Adrenal gland (tissue), 12 donors: ENCODE results near the gene AGPAT2. TPM values are rescaled to one million over a fixed set of nuclear protein-coding genes. Genes with fewer than 3 reads are reported as not detected.

Source experiments
- DNase-seq, 7 donors: peaks; one replicate each; pipeline ENCODE4 v3.0.0-alpha.2; 2019 to 2020
- H3K27ac ChIP-seq, 5 donors: fragments of 200-600 bp; sonication (generic) in 4 of 5; 1 replicate in 3 of 5; 2 replicates in 2 of 5; pipeline versions ENCODE4 v1.5.1 to v1.8.0; 2016 to 2020; ENCODE audit warnings: mild to moderate bottlenecking in 1 of 5
- H3K27me3 ChIP-seq: fragments of 200-600 bp; 2 replicates; pipeline ENCODE4 v1.8.0; 2021
- H3K36me3 ChIP-seq, 2 donors: fragments of 200-600 bp; replicated peaks in 1 of 2; 1 replicate in 1 of 2; 2 replicates in 1 of 2; pipeline versions ENCODE4 v1.5.1 to v1.8.0; 2018 to 2022
- H3K4me1 ChIP-seq, 2 donors: fragments of 200-600 bp; replicated peaks in 1 of 2; 1 replicate in 1 of 2; 2 replicates in 1 of 2; pipeline versions ENCODE4 v1.5.1 to v1.8.0; 2018 to 2021
- H3K4me3 ChIP-seq, 4 donors: fragments of 200-600 bp; sonication (generic) in 3 of 4; one replicate each; pipeline ENCODE4 v1.5.1; 2016 to 2018
- H3K9me3 ChIP-seq, 3 donors: fragments of 200-600 bp; sonication (generic) in 1 of 3; replicated peaks in 1 of 3; 1 replicate in 2 of 3; 2 replicates in 1 of 3; pipeline versions ENCODE4 v1.5.1 to v1.8.0; 2016 to 2021
- CTCF ChIP-seq, 6 experiments: fragments of 450-650 bp in 4 of 6; fragments of 200-600 bp in 2 of 6; sonication (generic) in 1 of 6; IDR thresholded peaks; 1 replicate in 5 of 6; 2 replicates in 1 of 6; pipeline versions ENCODE4 v1.5.1 to v1.8.0; 2016 to 2021; ENCODE audit warnings: antibody characterized with exemption in 6 of 6, mild to moderate bottlenecking in 2 of 6, moderate library complexity in 1 of 6
- POLR2A ChIP-seq, 2 donors: fragments of 450-650 bp; IDR thresholded peaks; one replicate each; pipeline ENCODE4 v1.6.1; 2017; ENCODE audit warnings: antibody characterized with exemption in 2 of 2, mild to moderate bottlenecking in 2 of 2, moderate library complexity in 1 of 2
- WGBS, 4 donors: extraction: QIAGEN DNeasy Blood & Tissue Kit in 2 of 4; methylation state at CpG; one replicate each; pipeline versions ENCODE4 v1.1.5 to v1.1.7; 2013 to 2017; 5-methylcytosine and 5-hydroxymethylcytosine counted together
- intact Hi-C, 2 donors: fragments of 100-400 bp; cut with DNase I; formaldehyde crosslinking; loops; one replicate each; pipeline versions ENCODE4 v1.14.1 to v1.15.0; 2022 to 2023
- polyA plus RNA-seq, 3 donors: library from polyadenylated mRNA; stranded (reverse); fragments of 200-250 nt in 2 of 3; fragments of 350-450 nt in 1 of 3; fragmentation: Illumina TruSeq in 1 of 3; extraction: RNeasy Lipid Tissue Mini Kit (QIAGEN cat#74804) in 1 of 3; gene quantifications; one replicate each; pipeline ENCODE4 v1.2.3, GENCODE V29; 2013 to 2014
- total RNA-seq, 9 donors: library from RNA; depleted of rRNA in 4 of 9; stranded (reverse); fragments of >200 nt in 4 of 9; fragments of 120-200 nt in 1 of 9; fragmentation: NEBNext Ultra II Directional in 1 of 9; extraction: Animal tissue kit (Norgen Biotek cat#: 25700) in 1 of 9; gene quantifications; one replicate each; pipeline versions ENCODE4 v1.1.0 to v1.2.4, GENCODE V29; 2013 to 2023
- donor health status: healthy with polysubstance abuse.
- donor health status: Bipolar disorder and iron deficiency.
- donor health status: DM: yes; HTN: yes; CAD: no.
- donor health status: DM: no; HTN: no; CAD: no.
- donor health status: DM: no; HTN: no; CAD: no.
- donor health status: DM: yes; HTN: yes; CAD: no.

The AGPAT2 gene
- total and polyA plus RNA-seq, 12 donors: 6.4 to 274 (median 48.0) TPM

DNA sequence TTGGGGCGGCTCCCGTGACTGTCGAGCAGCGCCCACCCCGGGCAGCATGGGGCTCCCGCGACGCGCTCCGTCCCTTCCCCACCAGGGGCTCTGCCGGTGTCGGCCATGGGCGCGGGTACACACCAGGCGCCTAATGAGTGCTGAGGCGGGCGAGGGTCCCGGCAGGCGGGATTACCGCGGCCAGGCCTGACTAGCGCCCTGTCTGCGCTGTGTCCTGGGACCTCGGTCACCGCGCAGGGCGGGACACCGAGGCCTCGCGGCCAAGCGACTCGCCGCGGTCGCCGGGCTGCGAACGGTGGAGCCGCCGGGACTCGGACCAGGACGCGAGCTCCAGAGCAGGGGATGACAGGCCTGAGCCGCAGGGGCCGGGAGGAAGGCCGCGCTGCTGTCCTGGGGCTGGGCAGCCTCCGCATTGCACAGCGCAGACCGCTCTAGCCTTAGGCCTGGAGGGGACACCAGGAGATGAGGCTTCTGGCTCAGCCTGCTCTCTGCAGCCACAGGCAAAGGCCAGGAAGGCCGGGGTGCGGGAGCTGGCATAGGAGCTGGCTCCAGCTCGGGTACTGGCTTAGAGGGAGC, 41.4 kb upstream of the AGPAT2 start:
- TF ChIP-seq CTCF (IDR thresholded peaks at IDR 0.05) (no peak), POLR2A (IDR thresholded peaks at IDR 0.05) (no peak)
- Histone ChIP-seq H3K27ac (peak overlapping the region in 3 of 5 donors; percentile 20 to 47 (median 41)), H3K36me3 (peaks cover 0 to 27% of the 10 kb centered on the region in 2 donors), H3K9me3 (no peaks in the 10 kb centered on the region), H3K4me1 (peaks cover 21 to 29% of the 10 kb centered on the region in 2 donors), H3K27me3 (no peaks in the 10 kb centered on the region), H3K4me3 (peak overlapping the region in 3 of 4 donors; percentile 48 to 84 (median 73))
- intact Hi-C loops: no loop called here
- 3 to 8% (median 4%) methylated on average over 10 to 53 of the region's 53 CpGs; no CpG with 5 or more reads in 1 of the 4 donors for WGBS, 4 donors
- peak in 3 of 7 donors; percentile 42 to 46 (median 43) for DNase-seq

DNA sequence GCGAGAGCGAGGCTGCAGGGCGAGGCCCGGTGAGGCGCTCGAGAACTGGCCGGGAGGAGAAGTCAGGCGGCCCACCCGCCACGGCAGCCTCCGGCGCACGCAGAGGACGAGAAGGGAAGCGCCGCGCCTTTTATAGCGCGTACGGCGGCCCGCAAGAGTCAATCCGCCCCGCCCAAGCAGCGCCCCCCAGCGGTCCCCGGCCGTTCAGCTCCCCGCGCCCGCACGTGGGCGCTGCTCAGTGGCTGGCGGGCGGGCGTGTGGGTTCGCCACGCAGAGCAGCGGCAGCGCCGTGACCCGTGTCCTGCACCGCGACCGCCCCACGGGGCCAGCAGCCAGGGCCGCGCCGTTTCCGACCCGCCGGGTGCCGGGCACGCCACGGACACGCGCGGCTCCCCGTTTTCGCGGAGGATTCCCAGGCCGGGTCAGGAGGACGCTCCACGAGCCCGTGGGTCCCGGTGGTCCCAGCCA, 40.9 kb upstream of the AGPAT2 start:
- peak; percentile 48 to 99 (median 82) for TF ChIP-seq CTCF (IDR thresholded peaks at IDR 0.05)
- peak; percentile 98 to 99 for TF ChIP-seq POLR2A (IDR thresholded peaks at IDR 0.05)
- peak overlapping the region in 3 of 5 donors; percentile 38 to 62 (median 47) for H3K27ac ChIP-seq
- DNase-seq: peak; percentile 87 to 95 (median 91)
- no peaks in the 10 kb centered on the region for H3K27me3 ChIP-seq
- H3K4me1 ChIP-seq: peaks cover 21 to 29% of the 10 kb centered on the region in 2 donors
- intact Hi-C loops: no loop called here
- no peaks in the 10 kb centered on the region for H3K9me3 ChIP-seq
- peak overlapping the region; percentile 48 to 84 (median 64) for H3K4me3 ChIP-seq
- H3K36me3 ChIP-seq: peaks cover 0 to 32% of the 10 kb centered on the region in 2 donors
- WGBS, 4 donors: 0% methylated on average over 66 of the region's 66 CpGs; no CpG with 5 or more reads in 2 of the 4 donors

DNA sequence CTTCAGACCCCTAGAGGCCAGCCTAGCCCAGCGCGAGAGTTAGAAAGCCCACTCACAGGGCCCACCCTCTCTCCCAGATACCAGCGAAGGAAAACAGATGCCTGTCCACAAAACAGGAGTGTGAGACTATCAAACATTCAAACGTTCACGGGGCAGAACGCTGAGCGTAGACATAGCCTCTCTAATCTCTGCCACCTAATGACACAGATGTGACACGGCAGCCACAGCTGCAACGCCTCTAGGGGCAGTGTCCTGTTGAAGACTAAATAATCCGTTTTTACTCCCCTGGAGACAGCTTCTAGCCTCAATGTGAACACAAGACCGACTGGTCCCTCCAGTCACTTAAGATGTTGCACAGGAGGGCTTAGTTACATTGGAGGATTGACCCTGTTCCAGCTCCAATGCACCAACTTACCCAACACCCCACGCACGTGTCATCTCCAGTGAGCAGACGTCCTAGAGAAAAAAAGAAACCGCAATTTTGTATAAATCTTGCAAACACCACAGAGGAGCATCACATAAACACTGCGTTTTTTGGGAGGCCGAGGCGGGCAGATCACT, 39.5 kb upstream of the AGPAT2 start:
- WGBS, 4 donors: 33 to 40% (median 36%) methylated on average over 18 of the region's 18 CpGs
- Histone ChIP-seq H3K4me3 (peak overlapping the region in 2 of 4 donors; percentile 48 to 84), H3K9me3 (no peaks in the 10 kb centered on the region), H3K27ac (no peak overlapping the region), H3K4me1 (peaks cover 21 to 29% of the 10 kb centered on the region in 2 donors), H3K27me3 (no peaks in the 10 kb centered on the region), H3K36me3 (peaks cover 0 to 41% of the 10 kb centered on the region in 2 donors)
- intact Hi-C loops: no loop called here
- TF ChIP-seq POLR2A (IDR thresholded peaks at IDR 0.05) (no peak), CTCF (IDR thresholded peaks at IDR 0.05) (peak in 4 of 6 experiments; percentile 12 to 29 (median 20))
- peak in 1 of 7 donors; percentile 66 for DNase-seq

GRCh38 chr9:136726118-136726517, 38.9 kb upstream of the AGPAT2 start:
- intact Hi-C loops: no loop called here
- Histone ChIP-seq H3K4me1 (peaks cover 21 to 29% of the 10 kb centered on the region in 2 donors), H3K27me3 (no peaks in the 10 kb centered on the region), H3K27ac (no peak overlapping the region), H3K9me3 (no peaks in the 10 kb centered on the region), H3K36me3 (peaks cover 0 to 41% of the 10 kb centered on the region in 2 donors), H3K4me3 (no peak overlapping the region)
- WGBS, 4 donors: 51 to 81% (median 73%) methylated on average over 8 to 16 of the region's 16 CpGs
- no peak for TF ChIP-seq CTCF (IDR thresholded peaks at IDR 0.05)
- no peak for TF ChIP-seq POLR2A (IDR thresholded peaks at IDR 0.05)
- no peak for DNase-seq
